ENCODE data around the gene SSTR4.

The SSTR4 gene

DNA sequence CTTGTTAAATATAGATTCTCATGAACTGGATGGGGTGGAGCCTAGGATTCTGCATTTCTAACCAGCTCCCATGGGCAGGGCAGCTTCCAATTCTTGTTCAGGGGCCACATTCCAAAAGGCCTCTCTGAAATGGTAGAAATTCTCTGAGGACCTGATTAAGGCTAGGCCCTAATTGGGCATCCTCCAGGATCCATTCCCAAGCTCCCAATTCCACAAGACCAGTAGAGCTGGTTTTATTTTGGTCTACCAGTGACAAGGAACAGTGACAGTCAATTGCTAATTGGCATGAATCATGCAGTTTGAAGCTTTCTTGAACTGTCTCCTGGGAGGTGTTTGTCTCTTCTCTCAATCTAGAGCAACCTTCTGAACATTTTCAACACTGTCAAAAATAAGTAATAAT, 11.3 kb downstream of the SSTR4 start:
- no peak for DNase-seq

GRCh38 chr20:23047001-23047737, 12.1 kb downstream of the SSTR4 start:
- no peak for DNase-seq

GRCh38 chr20:23047738-23048214, 12.7 kb downstream of the SSTR4 start:
- DNase-seq: no peak

GRCh38 chr20:23048283-23049200, 13.4 kb downstream of the SSTR4 start:
- no peak for DNase-seq

GRCh38 chr20:23049201-23050075, 14.3 kb downstream of the SSTR4 start, which contains the start of gene THBD:
THBD (minus strand) TSS chr20:23049672; CDS start chr20:23049504, 168 bp downstream.
- DNase-seq: peak; percentile 66

DNA sequence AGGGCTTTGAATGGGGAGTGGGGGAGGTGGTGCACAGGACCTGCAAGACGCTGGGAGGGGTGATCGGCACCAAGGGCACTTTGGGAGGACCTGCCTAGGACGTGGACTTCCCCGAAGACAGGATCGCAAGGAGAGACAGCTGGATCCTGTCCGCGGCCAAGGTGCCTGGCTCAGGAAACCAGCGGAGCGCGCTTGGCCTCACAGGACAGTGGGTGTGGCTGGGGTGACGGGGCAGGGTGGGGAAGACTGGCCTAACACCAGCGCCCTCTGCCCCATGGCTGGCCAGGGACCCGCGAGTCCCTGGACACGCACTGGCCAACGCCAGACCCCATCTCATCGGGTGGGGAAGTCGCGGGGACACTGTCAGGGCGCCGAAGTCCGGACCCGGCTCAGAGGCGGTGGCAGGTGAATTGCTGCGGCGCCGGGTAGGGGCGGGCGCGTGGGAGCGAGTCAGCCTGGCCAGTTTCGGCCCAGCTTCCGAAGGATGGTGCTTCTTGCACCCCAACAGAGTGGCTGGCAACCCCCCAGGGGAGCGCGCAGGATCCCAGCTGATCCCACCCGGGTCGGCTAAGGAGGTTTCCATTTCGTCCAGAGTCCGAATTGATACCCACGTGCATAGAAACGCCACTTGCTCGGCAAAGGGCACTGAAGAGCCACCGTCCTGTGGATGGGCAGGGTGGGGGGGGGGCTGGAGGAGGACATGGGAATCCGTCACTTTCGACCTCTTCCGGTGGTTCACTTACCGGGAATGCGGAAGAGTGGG, 15.1 kb downstream of the SSTR4 start:
- DNase-seq: no peak

GRCh38 chr20:23050847-23051627, 15.9 kb downstream of the SSTR4 start:
- peak; percentile 89 for DNase-seq

DNA sequence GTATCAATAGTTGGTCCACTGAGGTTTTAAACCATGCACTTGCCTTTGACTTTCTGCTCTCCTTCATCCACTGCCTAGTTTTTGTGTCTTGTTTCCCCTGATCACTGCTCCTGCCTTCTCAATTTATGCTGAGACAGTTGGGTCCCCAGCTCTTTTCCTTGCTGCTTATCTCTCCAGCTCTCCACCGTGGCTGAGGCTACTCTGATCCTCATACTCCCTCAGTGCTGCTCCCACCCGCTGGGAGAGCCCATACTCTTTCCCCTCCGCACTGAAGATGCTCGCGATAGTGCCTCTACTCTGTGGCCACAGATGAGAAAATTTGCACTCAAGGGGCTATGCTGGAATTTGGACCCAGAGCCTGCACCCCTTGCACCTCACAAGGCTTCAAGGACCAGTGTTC, 17.8 kb downstream of the SSTR4 start:
- DNase-seq: no peak

GRCh38 chr20:23058240-23058639, 23.1 kb downstream of the SSTR4 start:
- DNase-seq: no peak

GRCh38 chr20:23059001-23059400, 23.9 kb downstream of the SSTR4 start:
- no peak for DNase-seq

DNA sequence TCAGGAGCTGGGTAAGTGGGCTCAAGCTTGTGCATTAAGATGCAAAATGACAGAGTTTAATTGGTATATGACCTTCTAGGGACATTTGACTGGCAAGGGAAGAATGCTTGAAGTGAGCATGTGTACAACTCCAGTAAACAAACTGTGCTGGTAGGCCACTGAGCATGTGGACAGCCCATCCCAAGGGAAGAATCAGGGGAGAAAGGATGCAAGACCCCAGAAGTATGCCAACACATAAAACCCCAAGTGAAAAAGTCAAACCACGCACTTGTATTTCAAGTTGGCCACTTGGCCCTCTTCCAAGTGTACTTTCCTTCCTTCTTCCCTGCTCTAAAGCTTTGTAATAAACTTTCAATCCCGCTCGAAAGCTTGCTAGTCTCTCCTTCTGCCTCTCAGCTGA, 24.7 kb downstream of the SSTR4 start:
- no peak for DNase-seq

GRCh38 chr20:23060629-23061028, 25.5 kb downstream of the SSTR4 start:
- no peak for DNase-seq

- no peak for DNase-seq
These were observed 26.1 kb downstream of the SSTR4 start for GRCh38 chr20:23061262-23061661.

DNA sequence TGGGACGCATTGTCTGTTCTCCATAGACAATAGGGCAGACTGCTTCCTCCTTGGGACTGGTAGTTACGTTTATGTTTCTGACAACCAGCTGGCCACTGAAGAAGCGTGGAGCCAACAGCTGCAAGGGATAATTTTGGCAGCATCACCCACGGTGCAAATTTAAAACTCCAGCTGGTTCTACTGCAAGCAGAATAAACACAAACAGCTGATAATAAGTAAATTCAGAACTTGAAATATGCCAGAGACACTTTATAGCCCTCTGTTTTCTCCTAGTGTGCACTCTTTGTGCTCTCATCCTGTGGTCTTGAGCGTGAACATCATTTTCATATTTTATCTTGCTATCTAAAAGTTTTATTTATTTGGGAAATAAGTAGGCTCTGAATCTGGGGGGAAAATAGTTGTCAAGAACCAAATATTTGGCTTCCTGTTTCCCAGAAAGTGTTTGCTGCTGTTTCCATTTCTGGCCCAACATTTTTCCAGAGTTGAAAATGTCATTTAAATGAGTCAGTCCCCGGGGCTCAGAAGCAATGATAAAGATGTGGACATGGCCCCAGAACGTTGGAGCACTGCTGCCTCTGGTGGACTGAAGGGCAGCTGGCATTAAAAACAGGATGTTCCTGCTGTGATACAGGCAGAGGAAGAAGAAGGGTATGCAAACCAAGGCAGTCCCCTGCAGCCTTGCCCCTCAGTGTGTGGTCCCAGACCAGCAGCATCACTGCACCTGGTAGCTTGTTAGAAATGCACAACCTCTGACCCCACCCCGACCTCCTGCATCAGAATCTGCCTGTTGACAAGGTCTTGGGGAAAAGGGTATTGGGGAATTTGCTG, 26.8 kb downstream of the SSTR4 start:
- DNase-seq: peak; percentile 95

DNA sequence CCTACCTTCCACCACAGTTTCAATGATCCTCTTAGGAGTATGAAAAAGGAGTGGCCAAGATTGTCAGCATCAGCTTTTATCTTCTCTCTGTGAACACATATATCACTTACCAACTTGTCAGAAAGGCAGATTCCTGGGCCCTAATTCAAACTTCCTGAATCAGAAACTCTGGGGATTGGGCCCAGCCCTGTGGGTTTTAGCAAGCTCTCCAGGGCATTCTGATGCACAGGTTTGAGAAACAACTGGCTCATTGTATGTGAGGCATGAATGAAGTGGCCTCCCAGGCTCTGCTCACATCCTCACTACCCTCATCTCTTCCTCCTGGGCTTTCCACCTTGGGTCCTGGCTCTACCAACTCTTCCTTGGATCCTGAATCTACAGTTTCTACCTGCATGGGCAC, 27.5 kb downstream of the SSTR4 start:
- no peak for DNase-seq

- no peak for DNase-seq
These were observed 28.1 kb downstream of the SSTR4 start for GRCh38 chr20:23063168-23063567.

- no peak for DNase-seq
These were observed 28.5 kb downstream of the SSTR4 start for GRCh38 chr20:23063581-23063980.

- no peak for DNase-seq
These were observed 30.4 kb downstream of the SSTR4 start for GRCh38 chr20:23065266-23066201.

- DNase-seq: no peak
These were observed 31.7 kb downstream of the SSTR4 start for GRCh38 chr20:23066772-23067171.
